GM12878 (cell line): ENCODE measurements around the gene KRTCAP3. TPM values are rescaled to one million over a fixed set of nuclear protein-coding genes. Genes with fewer than 3 reads are reported as not detected.

Experiments used
- BACH1 ChIP-seq: fragments of 450-650 bp; IDR thresholded peaks from 2 replicates; pipeline ENCODE4 v1.6.1; 2017; ENCODE audit warnings: mild to moderate bottlenecking, borderline replicate concordance
- BCL11A ChIP-seq: IDR thresholded peaks from 2 replicates; pipeline ENCODE4 v1.6.1; 2011; ENCODE audit warnings: low read depth, low read length
- CHD4 ChIP-seq: fragments of 200-600 bp; sonication (generic); IDR thresholded peaks from 2 replicates; pipeline ENCODE4 v1.6.1; 2016; ENCODE audit warnings: mild to moderate bottlenecking
- GATAD2B ChIP-seq: fragments of 450-650 bp; conservative IDR thresholded peaks from 2 replicates; pipeline ENCODE4 v1.6.1; 2017; ENCODE audit warnings: low read depth, mild to moderate bottlenecking, moderate library complexity
- HDAC2 ChIP-seq: fragments of 200-600 bp; sonication (generic); IDR thresholded peaks from 2 replicates; pipeline ENCODE4 v1.6.1; 2017
- HDGF ChIP-seq: fragments of 450-650 bp; IDR thresholded peaks from 2 replicates; pipeline ENCODE4 v1.6.1; 2016; ENCODE audit warnings: antibody characterized with exemption
- IKZF2 ChIP-seq, 2 experiments: fragments of 450-650 bp; IDR thresholded peaks; 2 replicates each; pipeline ENCODE4 v1.6.1; 2017; ENCODE audit warnings: mild to moderate bottlenecking in 2 of 2, moderate library complexity in 2 of 2
- IRF4 ChIP-seq: IDR thresholded peaks from 2 replicates; pipeline ENCODE4 v1.6.1; 2011; ENCODE audit warnings: low read depth, low read length
- JUNB ChIP-seq: IDR thresholded peaks from 2 replicates; pipeline ENCODE4 v1.6.1; 2016; ENCODE audit warnings: antibody characterized with exemption, mild to moderate bottlenecking
- PAX5 ChIP-seq: IDR thresholded peaks from 2 replicates; pipeline ENCODE4 v1.6.1; 2011; ENCODE audit warnings: low read depth, low read length, borderline replicate concordance
- POLR2A ChIP-seq: IDR thresholded peaks from 2 replicates; pipeline ENCODE4 v1.6.1; 2011; ENCODE audit warnings: low read depth, mild to moderate bottlenecking, low read length
- SMC3 ChIP-seq: IDR thresholded peaks from 2 replicates; pipeline ENCODE4 v1.6.1; 2011; ENCODE audit warnings: low read length, improper control_type of control experiment, borderline replicate concordance
- STAT1 ChIP-seq: fragments of 450-650 bp; conservative IDR thresholded peaks from 2 replicates; pipeline ENCODE4 v1.6.1; 2014; ENCODE audit warnings: antibody characterized with exemption, mild to moderate bottlenecking
- TARDBP ChIP-seq: IDR thresholded peaks from 2 replicates; pipeline ENCODE4 v1.6.1; 2016; ENCODE audit warnings: borderline replicate concordance
- ZBED1 ChIP-seq: IDR thresholded peaks from 2 replicates; pipeline ENCODE4 v1.6.1; 2016; ENCODE audit warnings: borderline replicate concordance
- ZNF687 ChIP-seq: fragments of 450-650 bp; IDR thresholded peaks from 2 replicates; pipeline ENCODE4 v1.6.1; 2017; ENCODE audit warnings: mild to moderate bottlenecking, moderate library complexity
- polyA plus RNA-seq, 11 experiments: library from polyadenylated mRNA; depleted of rRNA in 4 of 11; unstranded in 6 of 11; stranded (reverse) in 5 of 11; fragments of >200 nt; fragmentation: Nextera tagmentation in 4 of 11; fragmentation: Illumina TruSeq in 1 of 11; extraction: Ambion mirVana in 4 of 11; extraction: Trizol in 1 of 11; gene quantifications; 1 replicate in 1 of 11; 2 replicates in 10 of 11; pipeline versions ENCODE4 v1.2.1 to v1.2.3, GENCODE V29; 2011 to 2016; ENCODE audit warnings: inconsistent platforms in 2 of 11, missing spikeins in 2 of 11, low read depth in 1 of 11
- total RNA-seq, 4 experiments: library from RNA; depleted of rRNA in 3 of 4; stranded (reverse); fragments of >200 nt in 3 of 4; fragmentation: Illumina TruSeq in 1 of 4; extraction: Trizol in 1 of 4; gene quantifications; 2 replicates each; pipeline versions ENCODE4 v1.2.1 to v1.2.3, GENCODE V29; 2013 to 2021
- TF ChIP-seq, protein P1 (sequence below): IDR thresholded peaks from 2 replicates; pipeline ENCODE4 v1.6.1; 2012; ENCODE audit warnings: improper control_type of control experiment, low read depth, low read length; ENCODE audit not compliant: insufficient replicate concordance
- TF ChIP-seq, protein P2 (sequence below): IDR thresholded peaks from 2 replicates; pipeline ENCODE4 v1.6.1; 2011; ENCODE audit warnings: borderline replicate concordance, low read depth, mild to moderate bottlenecking, moderate library complexity, low read length; ENCODE audit not compliant: insufficient read depth, poor library complexity, severe bottlenecking

KRTCAP3 gene
- total and polyA plus RNA-seq, 10 of the 15 experiments (the other 5 are each of a cell fraction or from before 2014, with no cell fraction given), result 0.26 to 2.2 (median 0.82) TPM; not detected in 1

- TF ChIP-seq ZNF687 (no peak; the same call in 1 of the 2 replicates), STAT1 (no peak), TARDBP (no peak), ZBED1 (no peak), SMC3 (no peak), CHD4 (no peak), PAX5 (no peak), IKZF2 (IDR thresholded peaks at IDR 0.05) (no peak), JUNB (no peak), HDAC2 (no peak), HDGF (peak; percentile 77), BCL11A (no peak), BACH1 (0 out of 2 replicates have a peak, but pooled peaks have one; percentile 45), GATAD2B (peak; percentile 56; the same call in 1 of the 2 replicates), IRF4 (no peak), POLR2A (peak; percentile 93)
- TF ChIP-seq, protein P1, sequence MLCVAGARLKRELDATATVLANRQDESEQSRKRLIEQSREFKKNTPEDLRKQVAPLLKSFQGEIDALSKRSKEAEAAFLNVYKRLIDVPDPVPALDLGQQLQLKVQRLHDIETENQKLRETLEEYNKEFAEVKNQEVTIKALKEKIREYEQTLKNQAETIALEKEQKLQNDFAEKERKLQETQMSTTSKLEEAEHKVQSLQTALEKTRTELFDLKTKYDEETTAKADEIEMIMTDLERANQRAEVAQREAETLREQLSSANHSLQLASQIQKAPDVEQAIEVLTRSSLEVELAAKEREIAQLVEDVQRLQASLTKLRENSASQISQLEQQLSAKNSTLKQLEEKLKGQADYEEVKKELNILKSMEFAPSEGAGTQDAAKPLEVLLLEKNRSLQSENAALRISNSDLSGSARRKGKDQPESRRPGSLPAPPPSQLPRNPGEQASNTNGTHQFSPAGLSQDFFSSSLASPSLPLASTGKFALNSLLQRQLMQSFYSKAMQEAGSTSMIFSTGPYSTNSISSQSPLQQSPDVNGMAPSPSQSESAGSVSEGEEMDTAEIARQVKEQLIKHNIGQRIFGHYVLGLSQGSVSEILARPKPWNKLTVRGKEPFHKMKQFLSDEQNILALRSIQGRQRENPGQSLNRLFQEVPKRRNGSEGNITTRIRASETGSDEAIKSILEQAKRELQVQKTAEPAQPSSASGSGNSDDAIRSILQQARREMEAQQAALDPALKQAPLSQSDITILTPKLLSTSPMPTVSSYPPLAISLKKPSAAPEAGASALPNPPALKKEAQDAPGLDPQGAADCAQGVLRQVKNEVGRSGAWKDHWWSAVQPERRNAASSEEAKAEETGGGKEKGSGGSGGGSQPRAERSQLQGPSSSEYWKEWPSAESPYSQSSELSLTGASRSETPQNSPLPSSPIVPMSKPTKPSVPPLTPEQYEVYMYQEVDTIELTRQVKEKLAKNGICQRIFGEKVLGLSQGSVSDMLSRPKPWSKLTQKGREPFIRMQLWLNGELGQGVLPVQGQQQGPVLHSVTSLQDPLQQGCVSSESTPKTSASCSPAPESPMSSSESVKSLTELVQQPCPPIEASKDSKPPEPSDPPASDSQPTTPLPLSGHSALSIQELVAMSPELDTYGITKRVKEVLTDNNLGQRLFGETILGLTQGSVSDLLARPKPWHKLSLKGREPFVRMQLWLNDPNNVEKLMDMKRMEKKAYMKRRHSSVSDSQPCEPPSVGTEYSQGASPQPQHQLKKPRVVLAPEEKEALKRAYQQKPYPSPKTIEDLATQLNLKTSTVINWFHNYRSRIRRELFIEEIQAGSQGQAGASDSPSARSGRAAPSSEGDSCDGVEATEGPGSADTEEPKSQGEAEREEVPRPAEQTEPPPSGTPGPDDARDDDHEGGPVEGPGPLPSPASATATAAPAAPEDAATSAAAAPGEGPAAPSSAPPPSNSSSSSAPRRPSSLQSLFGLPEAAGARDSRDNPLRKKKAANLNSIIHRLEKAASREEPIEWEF, result no peak
- TF ChIP-seq, protein P2, sequence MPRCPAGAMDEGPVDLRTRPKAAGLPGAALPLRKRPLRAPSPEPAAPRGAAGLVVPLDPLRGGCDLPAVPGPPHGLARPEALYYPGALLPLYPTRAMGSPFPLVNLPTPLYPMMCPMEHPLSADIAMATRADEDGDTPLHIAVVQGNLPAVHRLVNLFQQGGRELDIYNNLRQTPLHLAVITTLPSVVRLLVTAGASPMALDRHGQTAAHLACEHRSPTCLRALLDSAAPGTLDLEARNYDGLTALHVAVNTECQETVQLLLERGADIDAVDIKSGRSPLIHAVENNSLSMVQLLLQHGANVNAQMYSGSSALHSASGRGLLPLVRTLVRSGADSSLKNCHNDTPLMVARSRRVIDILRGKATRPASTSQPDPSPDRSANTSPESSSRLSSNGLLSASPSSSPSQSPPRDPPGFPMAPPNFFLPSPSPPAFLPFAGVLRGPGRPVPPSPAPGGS, result no peak
Measured at GRCh38 chr2:27428213-27428977, 13.8 kb upstream of the KRTCAP3 start, which contains the start of gene NRBP1 (continued).
